ENCODE data around the gene PHOX2A.

The PHOX2A gene

DNA sequence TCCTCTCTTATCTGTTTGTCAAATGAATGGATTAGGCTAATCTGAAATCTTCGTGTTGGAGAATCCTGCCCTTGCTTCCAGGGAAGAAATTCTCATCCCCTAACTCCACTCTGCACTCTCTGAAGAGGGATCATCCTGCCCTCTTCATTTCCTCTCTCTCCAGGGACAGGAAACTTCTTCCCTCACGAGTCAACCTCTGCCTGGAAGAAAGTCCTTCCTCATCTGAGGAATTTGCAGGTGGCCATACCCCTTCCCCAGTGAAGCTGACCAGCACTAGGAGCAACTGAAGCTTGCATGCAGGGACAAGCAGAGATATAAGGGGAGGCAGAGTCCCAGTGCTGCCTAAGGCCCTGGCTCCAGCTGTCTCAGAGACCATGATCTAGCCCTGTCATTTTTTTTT is 3.6 kb upstream of the PHOX2A start:
- DNase-seq: no peak

DNA sequence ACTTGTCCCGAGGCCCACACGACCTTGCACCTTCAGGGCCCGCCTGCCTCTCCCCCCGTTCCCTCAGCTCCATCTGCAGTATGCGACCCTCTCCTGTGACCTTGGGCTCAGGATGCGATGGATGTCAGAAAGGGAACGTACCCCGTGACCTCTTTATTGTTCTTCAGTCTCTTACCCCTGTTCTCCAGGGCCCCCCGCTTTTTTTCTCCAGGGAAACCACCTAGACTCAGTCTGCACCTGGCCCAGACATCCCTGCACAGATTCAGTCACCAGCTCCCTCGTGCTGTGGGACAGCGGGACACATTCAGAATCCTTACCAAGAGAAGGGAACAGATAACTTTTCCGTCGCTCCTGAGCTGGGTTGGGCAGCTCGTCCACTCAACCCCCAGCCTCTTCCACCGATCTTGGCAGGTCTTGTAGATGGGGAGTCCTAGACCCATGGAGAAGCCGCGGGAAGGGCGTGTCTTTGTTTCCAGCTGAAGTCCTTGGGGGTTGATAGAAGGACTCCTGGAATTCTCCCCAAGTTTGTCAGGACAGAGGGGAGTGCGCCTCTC is 1.4 kb upstream of the PHOX2A start:
- DNase-seq: no peak

DNA sequence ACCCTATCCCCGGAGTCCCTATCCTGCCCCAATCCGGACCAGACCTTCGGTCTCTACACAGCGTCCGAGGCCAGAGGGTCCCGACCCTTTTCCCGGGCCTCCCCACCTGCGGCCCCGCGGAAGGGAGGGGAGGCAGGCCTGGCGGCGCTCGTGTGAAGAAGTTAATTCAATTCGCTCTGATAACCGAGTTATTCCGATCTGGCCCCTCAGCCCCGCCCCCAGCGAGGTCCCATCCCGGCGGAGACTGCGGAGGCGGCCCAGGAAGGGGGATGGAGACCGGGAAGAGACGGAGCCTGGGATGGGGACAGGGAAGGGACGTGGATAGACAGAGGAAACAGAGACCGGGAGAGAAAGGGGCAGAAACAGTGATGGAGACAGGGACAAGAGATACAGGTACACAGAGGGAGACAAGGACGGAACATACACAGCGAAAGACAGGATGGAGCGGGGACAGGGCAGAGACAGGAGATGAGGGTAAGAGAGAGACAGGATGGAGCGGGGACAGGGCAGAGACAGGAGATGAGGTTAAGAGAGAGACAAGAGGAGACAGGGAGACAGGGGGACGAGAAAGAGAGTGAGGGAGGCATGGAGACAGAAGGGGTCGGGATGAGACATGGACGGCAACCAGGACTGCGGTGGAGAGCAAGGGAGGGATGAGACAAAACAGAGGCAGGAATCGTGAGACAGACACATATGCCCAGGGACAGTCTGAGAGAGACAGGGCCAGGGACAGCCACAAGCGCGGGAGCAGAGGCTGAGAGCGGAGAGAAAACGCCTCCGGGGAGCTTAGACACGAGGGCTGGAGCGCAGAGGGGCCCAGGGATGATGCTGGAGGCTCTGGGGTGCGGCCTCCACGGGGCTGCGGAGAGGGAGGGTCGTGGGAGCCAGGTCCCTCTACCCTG is 636 bp upstream of the PHOX2A start:
- no peak for DNase-seq

DNA sequence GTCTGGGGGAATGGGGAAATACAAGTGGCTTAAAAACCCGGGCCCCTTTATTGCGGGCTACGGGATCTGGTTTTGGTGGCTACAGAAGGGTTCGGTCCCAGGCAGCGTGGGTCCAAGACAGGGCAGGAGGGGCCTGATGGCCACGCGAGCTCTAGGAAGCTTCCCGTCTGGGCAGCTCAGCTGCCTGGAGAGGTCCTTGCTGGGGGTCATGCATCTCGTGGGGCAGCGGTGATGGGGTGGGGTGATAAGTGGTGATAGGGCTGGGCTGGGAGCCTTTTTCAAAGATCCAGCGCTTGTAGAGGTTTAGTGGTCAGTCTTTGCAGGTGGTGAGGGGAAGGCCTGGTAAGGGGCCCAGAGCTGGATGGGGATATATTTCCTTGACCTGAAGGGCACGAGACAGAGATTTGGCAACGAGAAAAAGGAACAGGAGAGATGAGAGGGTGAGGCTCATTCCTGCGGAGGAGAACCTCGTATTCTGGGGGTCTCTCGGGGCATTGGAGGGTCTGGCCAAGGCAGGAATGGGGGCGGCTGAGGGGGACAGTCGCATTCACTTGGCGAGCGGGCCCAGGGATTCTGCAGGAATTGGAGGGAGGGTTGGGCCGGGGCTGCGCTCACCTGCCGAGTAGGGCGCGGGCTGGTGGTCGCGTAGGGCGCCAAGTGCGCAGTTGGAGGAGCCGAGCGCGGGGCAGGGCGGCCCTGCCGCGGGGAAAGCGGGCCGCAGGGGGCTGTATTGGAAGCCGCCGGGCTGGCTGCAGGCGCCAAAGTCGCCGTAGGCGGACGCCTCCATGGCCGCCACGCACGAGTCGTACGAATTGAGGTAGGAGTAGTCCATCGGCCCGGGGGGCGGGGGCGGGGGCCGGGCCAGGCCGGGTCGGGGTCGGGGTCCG is 560 bp downstream of the PHOX2A start:
- DNase-seq: no peak

DNA sequence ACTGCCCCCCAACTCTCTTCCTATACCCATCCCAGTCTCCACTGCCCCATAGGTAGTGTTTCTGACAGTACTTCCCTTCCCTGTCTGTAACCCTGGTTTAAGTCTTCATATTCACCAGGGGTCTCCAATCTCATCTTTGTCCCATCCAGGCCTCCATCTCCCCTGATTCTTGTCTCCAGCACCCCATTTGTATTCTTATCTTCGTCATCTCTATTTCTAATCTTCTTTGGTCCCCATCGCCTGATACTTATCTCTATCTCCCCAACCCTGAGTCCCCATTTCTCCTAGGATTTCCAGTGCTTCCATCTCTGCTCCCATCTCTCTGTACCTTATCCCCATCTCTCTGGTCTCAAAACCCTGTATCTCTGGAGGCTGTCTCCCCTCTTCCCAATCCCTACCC is 1.8 kb downstream of the PHOX2A start:
- DNase-seq: no peak

DNA sequence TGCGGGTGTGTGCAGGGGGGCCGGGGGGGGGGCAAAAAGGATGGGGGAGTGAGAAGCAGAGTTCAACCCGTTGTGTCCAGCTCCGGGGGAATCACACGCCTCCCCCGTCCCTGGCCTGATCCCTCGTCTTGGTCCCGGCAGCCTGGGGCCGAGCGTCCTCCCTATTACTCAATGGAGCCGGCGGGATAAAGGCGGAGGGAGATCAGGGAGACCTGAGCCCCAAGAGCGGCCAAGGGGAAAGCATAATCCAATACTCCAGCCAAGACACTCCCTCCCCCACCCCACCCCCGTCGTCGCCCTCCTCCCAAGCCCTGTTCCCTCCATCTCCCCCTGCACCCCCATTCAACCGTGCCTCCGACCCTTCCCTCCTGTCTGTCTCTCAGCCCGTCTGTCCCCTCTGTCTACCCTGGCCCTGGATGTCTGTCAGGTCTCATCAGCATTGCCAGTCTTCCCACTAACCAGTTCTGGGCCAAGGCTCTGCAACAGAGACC is 2.6 kb downstream of the PHOX2A start:
- DNase-seq: no peak

DNA sequence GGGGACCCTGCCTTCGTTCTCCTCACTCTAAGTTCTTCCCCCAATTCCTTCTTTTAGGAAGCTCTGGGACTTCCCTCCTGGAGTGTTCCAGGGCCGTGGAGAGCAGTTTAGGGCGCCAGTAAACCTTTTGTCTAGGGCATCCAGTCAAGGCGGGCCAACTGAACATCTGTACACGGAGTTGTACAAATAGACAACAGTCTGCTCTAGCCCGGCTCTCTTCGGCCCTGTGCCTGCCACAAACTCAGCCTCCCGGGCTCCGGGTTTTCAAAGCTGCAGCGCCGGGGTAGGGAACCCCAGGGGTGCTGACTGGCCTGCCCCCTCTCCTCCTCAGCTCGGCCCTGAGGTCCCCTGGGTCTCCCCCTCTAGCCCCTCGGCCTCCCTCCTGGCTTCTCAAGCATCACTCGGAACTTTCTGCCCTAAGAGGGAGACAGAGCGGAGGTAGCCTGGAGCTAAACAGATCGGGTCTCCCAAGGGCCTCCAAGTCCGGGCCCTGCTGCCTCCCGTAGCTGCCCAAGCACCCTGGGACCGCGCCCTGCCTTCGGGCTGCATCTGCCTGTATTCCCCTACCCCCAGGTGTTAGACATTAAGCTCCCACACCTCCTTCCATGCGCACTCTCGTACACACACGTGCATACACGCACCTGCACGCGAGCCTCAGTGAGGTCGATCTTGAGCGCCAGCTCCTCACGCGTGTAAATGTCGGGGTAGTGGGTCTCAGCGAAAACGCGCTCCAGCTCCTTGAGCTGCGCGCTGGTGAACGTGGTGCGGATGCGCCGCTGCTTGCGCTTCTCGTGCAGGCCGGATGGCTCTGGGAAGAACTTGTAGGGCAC is 3.3 kb downstream of the PHOX2A start:
- peak; percentile 34 for DNase-seq

DNA sequence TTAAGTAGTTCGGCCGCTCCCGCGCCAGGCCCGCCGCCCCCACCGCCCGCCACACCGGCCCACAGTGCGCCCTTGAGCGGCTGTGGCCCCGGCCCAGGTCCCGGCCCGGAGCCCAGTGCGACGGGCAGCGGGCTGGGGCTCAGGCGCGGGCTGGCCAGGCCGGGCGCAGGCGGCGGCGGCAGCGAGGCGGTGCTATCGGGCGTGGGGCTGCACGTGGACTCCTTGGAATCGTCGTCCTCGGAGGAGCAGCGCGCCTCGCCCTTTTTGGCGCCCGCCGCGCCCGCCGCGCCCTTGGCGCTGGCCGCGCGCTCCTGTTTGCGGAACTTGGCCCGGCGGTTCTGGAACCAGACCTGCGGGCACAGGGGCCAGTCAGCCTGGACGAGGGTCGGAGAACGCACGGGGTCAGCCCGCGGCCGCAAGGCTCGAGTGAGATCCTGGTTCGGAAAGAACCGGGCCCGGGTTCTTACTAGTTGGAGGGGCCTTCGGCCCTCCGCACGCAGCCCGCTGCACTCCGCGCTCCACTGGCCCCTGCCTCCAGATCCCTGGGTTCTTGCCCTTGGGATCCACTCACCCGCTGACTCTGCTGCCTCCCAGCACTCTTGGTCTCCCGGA is 4.0 kb downstream of the PHOX2A start:
- no peak for DNase-seq

DNA sequence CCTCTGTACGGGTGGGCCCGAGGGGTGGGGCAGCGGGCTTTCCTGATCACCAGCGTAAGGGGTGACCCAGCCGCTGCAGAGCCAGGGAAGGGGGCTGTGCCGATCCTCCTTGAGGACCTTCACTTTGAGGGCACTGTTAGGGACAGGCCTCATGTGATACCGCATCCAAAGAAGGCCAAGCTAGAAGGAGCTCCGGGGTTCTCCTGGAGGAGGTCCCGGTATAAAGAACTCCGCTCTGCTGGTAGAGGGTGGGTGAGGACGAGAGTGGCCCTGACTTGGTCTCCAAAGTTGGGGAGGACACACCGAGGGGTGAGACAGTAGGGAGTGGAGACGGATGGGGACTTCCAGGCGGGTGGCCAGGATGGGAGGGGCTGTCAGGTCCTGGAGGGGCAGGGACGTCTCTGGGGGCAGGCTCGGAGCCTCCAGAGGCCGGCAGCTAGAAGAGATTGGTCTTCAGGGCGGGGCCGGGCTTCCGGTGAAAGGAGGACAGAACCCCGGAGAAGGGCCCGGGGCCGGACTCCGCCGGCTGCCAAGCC is 4.6 kb downstream of the PHOX2A start:
- no peak for DNase-seq

DNA sequence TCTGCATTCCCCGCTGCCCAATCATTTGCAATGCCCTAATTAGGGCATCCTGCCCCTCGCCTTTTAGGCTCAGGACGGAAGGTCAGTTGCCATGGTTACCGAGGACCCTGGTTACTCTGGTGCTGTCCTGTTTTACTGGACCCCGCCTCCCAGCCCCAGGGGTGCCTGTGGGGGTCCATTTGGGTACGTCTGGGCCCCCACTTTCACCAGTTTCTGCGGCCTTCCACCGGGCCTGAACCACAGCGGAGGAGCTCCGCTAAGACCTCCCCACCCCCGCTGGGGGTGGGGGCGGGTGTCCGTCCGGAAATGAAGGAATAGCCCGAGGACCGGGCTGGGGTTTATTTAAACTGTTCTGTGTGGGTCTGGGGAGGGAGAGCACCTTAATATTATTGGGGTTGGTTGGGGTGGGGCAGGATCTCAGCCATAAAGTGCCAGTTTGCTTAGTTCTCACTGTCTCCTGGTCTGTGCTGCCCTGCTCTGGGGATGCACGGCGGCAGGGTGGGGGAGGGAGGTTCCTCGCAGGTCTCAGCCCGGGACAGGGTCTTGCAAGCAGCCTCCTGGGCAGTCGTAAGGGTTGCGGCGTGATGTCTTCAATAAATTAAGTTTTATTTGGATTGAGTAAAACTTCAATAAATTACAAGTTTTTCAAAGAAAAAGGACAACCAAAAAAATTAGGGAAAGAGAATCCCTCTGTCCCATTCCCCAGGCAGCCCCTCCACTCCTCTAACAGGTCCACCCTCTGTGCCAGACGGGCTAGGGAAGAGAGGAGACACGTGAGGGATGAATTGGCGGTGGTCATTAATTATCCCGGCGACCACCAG is 5.3 kb downstream of the PHOX2A start:
- DNase-seq: no peak

DNA sequence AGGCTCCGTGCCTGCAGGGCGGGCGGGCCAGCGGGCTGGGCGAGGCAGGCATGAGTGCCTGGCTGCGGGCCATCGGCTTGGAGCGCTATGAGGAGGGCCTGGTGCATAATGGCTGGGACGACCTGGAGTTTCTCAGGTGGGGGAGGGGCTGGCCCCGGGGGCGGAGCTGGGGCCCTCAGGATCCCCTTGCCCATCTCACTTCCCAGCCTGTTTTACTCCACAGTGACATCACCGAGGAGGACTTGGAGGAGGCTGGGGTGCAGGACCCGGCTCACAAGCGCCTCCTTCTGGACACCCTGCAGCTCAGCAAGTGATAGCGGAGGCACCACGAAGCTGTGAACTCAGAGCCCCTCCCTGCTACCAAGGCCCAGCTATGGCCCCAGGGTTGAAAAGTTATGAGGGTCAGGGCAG is 5.9 kb downstream of the PHOX2A start:
- peak; percentile 32 for DNase-seq

DNA sequence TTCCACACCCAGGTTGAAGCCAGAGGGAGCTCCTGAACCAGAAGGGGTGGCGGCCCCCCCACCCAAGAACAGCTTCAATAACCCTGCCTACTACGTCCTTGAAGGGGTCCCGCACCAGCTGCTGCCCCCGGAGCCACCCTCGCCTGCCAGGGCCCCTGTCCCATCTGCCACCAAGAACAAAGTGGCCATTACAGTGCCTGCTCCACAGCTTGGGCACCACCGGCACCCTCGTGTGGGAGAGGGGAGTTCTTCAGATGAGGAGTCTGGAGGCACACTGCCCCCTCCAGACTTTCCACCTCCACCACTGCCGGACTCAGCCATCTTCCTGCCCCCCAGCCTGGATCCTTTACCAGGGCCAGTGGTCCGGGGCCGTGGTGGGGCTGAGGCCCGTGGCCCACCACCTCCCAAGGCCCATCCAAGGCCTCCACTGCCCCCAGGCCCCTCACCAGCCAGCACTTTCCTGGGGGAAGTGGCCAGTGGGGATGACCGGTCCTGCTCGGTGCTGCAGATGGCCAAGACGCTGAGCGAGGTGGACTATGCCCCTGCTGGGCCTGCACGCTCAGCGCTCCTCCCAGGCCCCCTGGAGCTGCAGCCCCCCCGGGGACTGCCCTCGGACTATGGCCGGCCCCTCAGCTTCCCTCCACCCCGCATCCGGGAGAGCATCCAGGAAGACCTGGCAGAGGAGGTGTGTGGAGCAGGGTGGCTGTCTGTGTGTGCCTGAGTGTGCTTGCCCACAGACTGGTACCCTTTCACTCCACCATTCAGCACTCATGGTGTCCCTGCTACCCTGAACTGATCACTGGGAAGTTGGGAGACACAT is 6.7 kb downstream of the PHOX2A start:
- no peak for DNase-seq

DNA sequence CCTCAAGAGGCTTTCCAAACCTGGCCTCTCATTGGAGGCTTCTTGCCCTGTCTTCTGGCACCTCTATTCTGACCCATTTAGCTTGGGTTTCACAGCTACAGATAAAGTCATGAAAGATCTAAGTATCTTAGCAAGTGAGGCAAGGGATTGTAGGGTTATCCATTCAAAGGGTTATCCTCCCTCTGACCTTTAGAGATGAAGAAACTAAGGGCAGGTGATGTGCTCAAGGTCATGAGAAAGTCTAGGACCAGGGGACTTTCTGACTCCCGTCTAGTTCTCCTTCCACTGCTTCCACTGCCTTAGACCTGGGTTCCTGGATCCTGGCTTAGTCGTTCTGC is 7.2 kb downstream of the PHOX2A start:
- DNase-seq: no peak

DNA sequence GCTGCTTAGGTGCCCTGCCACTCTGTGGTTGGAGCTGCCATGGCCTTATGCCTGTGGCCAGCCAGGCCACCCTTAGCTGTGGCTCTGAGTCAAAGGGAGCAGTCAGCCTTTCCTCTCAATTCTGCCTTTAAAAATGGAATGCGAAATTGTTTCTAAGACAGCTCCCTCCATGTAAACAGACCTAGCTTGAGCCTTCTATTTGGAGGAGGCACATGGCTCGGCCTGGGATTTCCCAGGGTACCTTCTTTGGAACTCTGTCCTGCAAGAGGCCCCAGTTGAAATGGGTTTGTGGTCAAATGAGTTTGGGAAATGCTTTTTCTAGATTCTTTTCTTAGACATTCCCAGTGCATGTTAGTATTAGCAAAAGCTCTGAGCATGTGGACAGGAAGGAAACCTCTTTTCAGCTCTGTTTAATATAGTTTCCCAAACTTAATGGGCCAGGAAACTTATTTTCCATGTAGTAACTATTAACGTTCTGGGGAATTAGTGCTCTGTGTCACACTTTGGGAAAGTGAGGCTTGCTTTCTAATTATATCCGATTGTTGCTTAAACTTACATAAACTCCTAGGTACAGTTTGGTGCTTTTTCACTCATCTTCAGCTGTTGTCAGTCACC is 7.8 kb downstream of the PHOX2A start:
- no peak for DNase-seq

DNA sequence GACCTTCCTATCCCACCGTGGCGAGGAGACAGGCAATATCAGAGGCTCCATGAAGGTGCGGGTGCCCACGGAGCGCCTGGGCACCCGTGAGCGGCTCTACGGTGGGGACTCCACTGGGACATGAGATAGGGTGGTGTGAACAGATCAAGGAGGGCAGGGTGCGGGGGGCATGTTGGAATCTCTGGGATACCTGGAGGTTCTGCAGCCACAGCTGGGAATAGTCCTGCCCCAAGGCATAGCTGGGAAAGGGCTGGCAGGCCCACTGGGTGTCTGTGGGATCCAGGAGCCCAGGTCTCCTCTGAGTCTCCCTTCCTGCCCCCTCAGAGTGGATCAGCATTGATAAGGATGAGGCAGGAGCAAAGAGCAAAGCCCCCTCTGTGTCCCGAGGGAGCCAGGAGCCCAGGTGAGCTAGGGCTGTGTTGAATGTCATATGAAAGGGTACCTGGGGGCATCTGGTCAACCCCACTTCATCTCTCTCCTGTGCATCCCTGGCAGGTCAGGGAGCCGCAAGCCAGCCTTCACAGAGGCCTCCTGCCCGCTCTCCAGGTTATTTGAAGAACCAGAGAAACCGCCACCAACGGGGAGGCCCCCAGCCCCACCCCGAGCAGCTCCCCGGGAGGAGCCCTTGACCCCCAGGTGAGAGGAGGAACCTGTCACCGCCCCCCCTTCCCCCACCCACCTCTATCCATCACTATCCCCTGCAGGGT is 8.5 kb downstream of the PHOX2A start:
- DNase-seq: no peak

DNA sequence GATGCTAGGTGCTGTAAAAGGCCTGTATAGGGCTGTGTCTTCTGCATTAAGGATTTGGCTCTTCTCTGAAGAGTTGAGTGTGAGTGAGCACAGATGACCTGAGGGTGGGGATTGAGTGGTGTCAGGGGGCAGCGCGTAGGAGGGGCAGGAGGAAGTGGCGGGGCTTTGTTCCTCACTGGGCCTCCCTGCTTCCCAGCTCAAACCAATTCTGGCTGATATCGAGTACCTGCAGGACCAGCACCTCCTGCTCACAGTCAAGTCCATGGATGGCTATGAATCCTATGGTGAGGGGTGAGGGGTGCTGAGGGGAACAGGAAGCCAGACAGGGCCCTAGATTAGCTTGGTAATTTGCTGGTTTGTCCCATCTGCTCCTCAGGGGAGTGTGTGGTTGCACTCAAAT is 9.1 kb downstream of the PHOX2A start:
- DNase-seq: no peak

DNA sequence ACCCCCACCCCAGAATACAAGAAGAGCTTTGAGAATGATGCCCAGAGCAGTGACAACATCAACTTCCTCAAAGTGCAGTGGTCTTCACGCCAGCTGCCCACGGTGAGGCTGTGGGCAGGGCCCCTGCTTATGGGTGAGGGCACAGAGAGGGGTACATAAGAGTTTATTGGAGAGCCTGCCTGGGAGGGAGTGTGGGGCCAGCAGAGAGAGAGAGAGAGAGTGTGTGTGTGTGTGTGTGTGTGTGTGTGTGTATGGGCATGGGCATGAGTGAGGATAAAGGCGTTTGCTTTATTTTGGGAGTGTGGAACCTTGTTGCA is 9.5 kb downstream of the PHOX2A start:
- no peak for DNase-seq

DNA sequence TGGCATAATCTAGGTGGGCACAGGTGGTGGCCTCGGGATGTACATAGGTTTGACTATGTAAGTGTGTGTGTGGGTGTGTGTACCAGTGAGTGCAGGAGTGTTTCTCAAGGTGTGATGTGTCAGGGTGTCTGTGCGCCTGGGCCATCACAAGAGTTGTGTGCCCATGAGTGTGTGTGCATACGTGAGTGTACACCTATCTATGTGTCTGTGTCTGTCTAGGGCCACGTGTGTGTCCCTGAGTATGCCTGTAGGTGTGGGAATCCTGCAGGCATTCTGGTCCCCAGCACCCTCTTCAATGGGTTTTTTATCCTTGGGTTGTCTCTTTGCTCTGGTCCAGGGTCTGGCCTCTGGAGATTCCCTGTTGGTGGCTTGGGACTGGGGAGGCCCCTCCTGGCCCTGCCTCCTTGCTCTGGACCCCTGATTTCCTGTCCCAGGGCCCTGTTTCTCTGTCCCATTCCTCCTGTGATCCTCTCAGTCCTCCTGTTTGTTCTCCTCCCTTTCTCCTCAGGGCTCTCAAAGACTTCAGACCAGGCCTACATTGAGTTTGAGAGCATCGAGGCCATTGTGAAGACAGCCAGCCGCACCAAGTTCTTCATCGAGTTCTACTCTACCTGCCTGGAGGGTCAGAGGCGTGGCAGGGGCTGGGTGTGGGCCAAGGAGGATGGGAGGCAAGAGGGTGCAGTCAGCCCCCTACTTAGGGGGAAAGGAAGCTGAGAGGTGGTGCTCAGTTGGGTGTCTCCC is 10.0 kb downstream of the PHOX2A start:
- no peak for DNase-seq
